GM23248 (cell line): ENCODE results near the gene ZC3H4. TPM values are rescaled to one million over a fixed set of nuclear protein-coding genes. Genes with fewer than 3 reads are reported as not detected.

Experiments
- DNase-seq: peaks from one replicate; pipeline ENCODE4 v3.0.0-alpha.2; 2015
- H2AFZ ChIP-seq: fragments of 200-600 bp; sonication (generic); 2 replicates; pipeline ENCODE4 v1.6.1; 2016; ENCODE audit warnings: antibody characterized with exemption
- H3F3A ChIP-seq: fragments of 200-600 bp; sonication (generic); 2 replicates; pipeline ENCODE4 v1.6.1; 2016; ENCODE audit warnings: mild to moderate bottlenecking, antibody characterized with exemption, mixed run types; ENCODE audit not compliant: insufficient read depth
- H3K27ac ChIP-seq: fragments of 200-600 bp; sonication (generic); 2 replicates; pipeline ENCODE4 v1.5.1; 2016; ENCODE audit warnings: mild to moderate bottlenecking
- H3K27me3 ChIP-seq: fragments of 200-600 bp; sonication (generic); replicated peaks from 2 replicates; pipeline ENCODE4 v1.6.1; 2016; ENCODE audit warnings: mild to moderate bottlenecking; ENCODE audit not compliant: insufficient read depth
- H3K36me3 ChIP-seq: fragments of 200-600 bp; sonication (generic); 2 replicates; pipeline ENCODE4 v1.6.1; 2016; ENCODE audit warnings: low read depth, mild to moderate bottlenecking
- H3K4me1 ChIP-seq: fragments of 200-600 bp; sonication (generic); 2 replicates; pipeline ENCODE4 v1.6.1; 2016; ENCODE audit warnings: mild to moderate bottlenecking; ENCODE audit not compliant: insufficient read depth
- H3K4me2 ChIP-seq: fragments of 200-600 bp; sonication (generic); one replicate; pipeline ENCODE4 v1.6.1; 2016; ENCODE audit warnings: mild to moderate bottlenecking; ENCODE audit not compliant: unreplicated experiment
- H3K4me3 ChIP-seq: fragments of 200-600 bp; sonication (generic); 2 replicates; pipeline ENCODE4 v1.5.1; 2016; ENCODE audit warnings: mild to moderate bottlenecking
- H3K79me2 ChIP-seq: fragments of 200-600 bp; sonication (generic); 2 replicates; pipeline ENCODE4 v1.6.1; 2016; ENCODE audit warnings: mild to moderate bottlenecking; ENCODE audit not compliant: insufficient read depth
- H3K9ac ChIP-seq: fragments of 200-600 bp; sonication (generic); 2 replicates; pipeline ENCODE4 v1.6.1; 2016; ENCODE audit warnings: mild to moderate bottlenecking
- H3K9me2 ChIP-seq: fragments of 200-600 bp; sonication (generic); 2 replicates; pipeline ENCODE4 v1.6.1; 2016; ENCODE audit warnings: mixed run types, mild to moderate bottlenecking, moderate library complexity; ENCODE audit not compliant: insufficient read depth
- H3K9me3 ChIP-seq: fragments of 200-600 bp; sonication (generic); one replicate; pipeline ENCODE4 v1.6.1; 2017; ENCODE audit warnings: low read depth
- H4K20me1 ChIP-seq: fragments of 200-600 bp; sonication (generic); 2 replicates; pipeline ENCODE4 v1.6.0; 2016; ENCODE audit not compliant: insufficient read depth
- EZH2 ChIP-seq: fragments of 200-600 bp; sonication (generic); IDR thresholded peaks from 2 replicates; pipeline ENCODE4 v1.6.1; 2018; ENCODE audit warnings: antibody characterized with exemption, mild to moderate bottlenecking; ENCODE audit not compliant: insufficient read depth, poor library complexity, severe bottlenecking
- EZH2phosphoT487 ChIP-seq: fragments of 200-600 bp; sonication (generic); IDR thresholded peaks from 2 replicates; pipeline ENCODE4 v1.6.1; 2018; ENCODE audit warnings: antibody characterized with exemption, moderate library complexity, mild to moderate bottlenecking, low read depth; ENCODE audit not compliant: insufficient read depth
- WGBS, 2 experiments: methylation state at CpG; one replicate each; pipeline ENCODE4 v1.1.6; 2015 to 2017; ENCODE audit warnings: low lambda C conversion rate in 2 of 2, low coverage in 1 of 2; ENCODE audit errors: missing lambda C conversion rate in 2 of 2; 5-methylcytosine and 5-hydroxymethylcytosine counted together
- in situ Hi-C: fragments of 300-500 bp; cut with MboI; formaldehyde crosslinking; loops from 2 replicates; pipeline ENCODE4 v1.15.0; 2020
- polyA plus RNA-seq: library from polyadenylated mRNA; unstranded; fragments of >200 nt; fragmentation: Nextera tagmentation; extraction: Ambion mirVana; gene quantifications from 2 replicates; pipeline ENCODE4 v1.2.1, GENCODE V29; 2016
- total RNA-seq: library from RNA; depleted of rRNA; stranded (reverse); fragments of >200 nt; shearing (Covaris generic); gene quantifications from 2 replicates; pipeline ENCODE4 v1.2.3, GENCODE V29; 2014

The ZC3H4 gene
- total and polyA plus RNA-seq, 2 experiments from 2014 or later, result 6.0 to 9.9 TPM

GRCh38 chr19:47022140-47022536 is 91.4 kb downstream of the ZC3H4 start:
- Histone ChIP-seq H3F3A (0 out of 2 replicates have a peak, but pooled peaks cover 6% of the 10 kb centered on the region), H3K27me3 (no peaks in the 10 kb centered on the region), H3K79me2 (no peaks in the 10 kb centered on the region), H3K4me3 (no peak overlapping the region), H3K27ac (no peak overlapping the region), H3K36me3 (no peaks in the 10 kb centered on the region), H3K4me1 (no peaks in the 10 kb centered on the region), H3K9ac (no peak overlapping the region), H3K4me2 (no peak overlapping the region), H3K9me2 (no peaks in the 10 kb centered on the region), H3K9me3 (no peaks in the 10 kb centered on the region), H2AFZ (no peak overlapping the region), H4K20me1 (no peaks in the 10 kb centered on the region)
- TF ChIP-seq EZH2 (no peak), EZH2phosphoT487 (no peak)
- in situ Hi-C loops, result no loop called here
- WGBS, 2 experiments, result 56 to 58% methylated on average over 14 of the region's 14 CpGs
- no peak for DNase-seq

- peak overlapping the region; percentile 94 for H3K4me2 ChIP-seq
- 11 to 13% methylated on average over 41 of the region's 50 CpGs for WGBS, 2 experiments
- in situ Hi-C loops, result no loop called here
Observed at GRCh38 chr19:47021536-47022139, 91.9 kb downstream of the ZC3H4 start.

GRCh38 chr19:47020992-47021496 is 92.5 kb downstream of the ZC3H4 start:
- DNase-seq, result peak; percentile 65
- Histone ChIP-seq H3K27me3 (no peaks in the 10 kb centered on the region), H3K79me2 (no peaks in the 10 kb centered on the region), H3K9me3 (no peaks in the 10 kb centered on the region), H3K4me1 (no peaks in the 10 kb centered on the region), H4K20me1 (no peaks in the 10 kb centered on the region), H3K9ac (peak overlapping the region; percentile 81), H3K36me3 (no peaks in the 10 kb centered on the region), H3K9me2 (no peaks in the 10 kb centered on the region), H3K27ac (no peak overlapping the region), H3F3A (0 out of 2 replicates have a peak, but pooled peaks cover 6% of the 10 kb centered on the region), H3K4me3 (peak overlapping the region; percentile 74), H2AFZ (peak overlapping the region; percentile 71), H3K4me2 (peak overlapping the region; percentile 94)
- TF ChIP-seq EZH2, result no peak
- TF ChIP-seq EZH2phosphoT487, result no peak
- in situ Hi-C loops, result no loop called here
- 2% methylated on average over 12 to 27 of the region's 37 CpGs for WGBS, 2 experiments

More at GRCh38 chr19:47021536-47022139, 91.9 kb downstream of the ZC3H4 start:
- peak; percentile 57 for DNase-seq
- Histone ChIP-seq H3K27me3 (no peaks in the 10 kb centered on the region), H2AFZ (peak overlapping the region; percentile 71), H4K20me1 (no peaks in the 10 kb centered on the region), H3K9me2 (no peaks in the 10 kb centered on the region), H3F3A (0 out of 2 replicates have a peak, but pooled peaks cover 6% of the 10 kb centered on the region), H3K9ac (peak overlapping the region; percentile 81), H3K27ac (no peak overlapping the region), H3K4me1 (no peaks in the 10 kb centered on the region), H3K4me3 (peak overlapping the region; percentile 74), H3K36me3 (no peaks in the 10 kb centered on the region), H3K9me3 (no peaks in the 10 kb centered on the region), H3K79me2 (no peaks in the 10 kb centered on the region)
- TF ChIP-seq EZH2phosphoT487 (no peak), EZH2 (no peak)

- Histone ChIP-seq H3K79me2 (no peaks in the 10 kb centered on the region), H3K9me2 (no peaks in the 10 kb centered on the region), H3K27me3 (no peaks in the 10 kb centered on the region), H3F3A (0 out of 2 replicates have a peak, but pooled peaks cover 6% of the 10 kb centered on the region), H3K27ac (no peak overlapping the region), H3K9me3 (no peaks in the 10 kb centered on the region), H3K4me2 (peak overlapping the region; percentile 94), H3K36me3 (no peaks in the 10 kb centered on the region), H2AFZ (peak overlapping the region; percentile 65), H3K4me3 (peak overlapping the region; percentile 74), H3K9ac (peak overlapping the region; percentile 81), H4K20me1 (no peaks in the 10 kb centered on the region), H3K4me1 (no peaks in the 10 kb centered on the region)
- peak; percentile 80 for DNase-seq
- in situ Hi-C loops, result no loop called here
- no peak for TF ChIP-seq EZH2phosphoT487
- TF ChIP-seq EZH2, result no peak
- WGBS, 2 experiments, result 1% methylated on average over 19 to 40 of the region's 62 CpGs
Observed at GRCh38 chr19:47020132-47020805, 93.3 kb downstream of the ZC3H4 start.
